ENCODE data around the gene SLC9A9. TPM values are rescaled to one million over a fixed set of nuclear protein-coding genes. Genes with fewer than 3 reads are reported as not detected.

SLC9A9 gene
- total RNA-seq, 4 donors from 2014 or later = 2.1 to 40.4 (median 7.2) TPM

GRCh38 chr3:143576568-143577270, 271.5 kb downstream of the SLC9A9 start:
- no peak for TF ChIP-seq POLR2A (IDR thresholded peaks at IDR 0.05)
- no peaks in the 10 kb centered on the region for H3K4me1 ChIP-seq
- H3K9me3 ChIP-seq = no peaks in the 10 kb centered on the region
- no peaks in the 10 kb centered on the region for H3K36me3 ChIP-seq
- DNase-seq = no peak
- H3K27me3 ChIP-seq = no peaks in the 10 kb centered on the region
- H3K4me3 ChIP-seq = no peak overlapping the region
- H3K27ac ChIP-seq = no peak overlapping the region

GRCh38 chr3:143574933-143575332, 273.3 kb downstream of the SLC9A9 start:
- H3K9me3 ChIP-seq = no peaks in the 10 kb centered on the region
- no peak overlapping the region for H3K4me3 ChIP-seq
- H3K27ac ChIP-seq = no peak overlapping the region
- TF ChIP-seq POLR2A (IDR thresholded peaks at IDR 0.05) = no peak
- no peak for TF ChIP-seq CTCF (IDR thresholded peaks at IDR 0.05)
- H3K36me3 ChIP-seq = no peaks in the 10 kb centered on the region
- no peaks in the 10 kb centered on the region for H3K27me3 ChIP-seq
- H3K4me1 ChIP-seq = no peaks in the 10 kb centered on the region
- no peak for DNase-seq

- no peaks in the 10 kb centered on the region for H3K27me3 ChIP-seq
- no peak overlapping the region for H3K27ac ChIP-seq
- H3K4me1 ChIP-seq = no peaks in the 10 kb centered on the region
- H3K9me3 ChIP-seq = no peaks in the 10 kb centered on the region
- TF ChIP-seq POLR2A (IDR thresholded peaks at IDR 0.05) = no peak
- TF ChIP-seq CTCF (IDR thresholded peaks at IDR 0.05) = no peak
- DNase-seq = no peak
- no peak overlapping the region for H3K4me3 ChIP-seq
- no peaks in the 10 kb centered on the region for H3K36me3 ChIP-seq
Measured at GRCh38 chr3:143573610-143574303, 274.5 kb downstream of the SLC9A9 start.

- Histone ChIP-seq H3K36me3 (no peaks in the 10 kb centered on the region), H3K27me3 (no peaks in the 10 kb centered on the region), H3K27ac (no peak overlapping the region), H3K4me3 (no peak overlapping the region), H3K9me3 (no peaks in the 10 kb centered on the region), H3K4me1 (no peaks in the 10 kb centered on the region)
- DNase-seq = no peak
- TF ChIP-seq CTCF (IDR thresholded peaks at IDR 0.05) (no peak), POLR2A (IDR thresholded peaks at IDR 0.05) (no peak)
Measured at GRCh38 chr3:143571548-143571947, 276.7 kb downstream of the SLC9A9 start.

GRCh38 chr3:143567823-143568222, 280.4 kb downstream of the SLC9A9 start:
- Histone ChIP-seq H3K27me3 (no peaks in the 10 kb centered on the region), H3K36me3 (no peaks in the 10 kb centered on the region), H3K27ac (no peak overlapping the region), H3K4me1 (no peaks in the 10 kb centered on the region), H3K9me3 (no peaks in the 10 kb centered on the region), H3K4me3 (no peak overlapping the region)
- DNase-seq = no peak
- TF ChIP-seq CTCF (IDR thresholded peaks at IDR 0.05) (no peak), POLR2A (IDR thresholded peaks at IDR 0.05) (no peak)

GRCh38 chr3:143565951-143566350, 282.3 kb downstream of the SLC9A9 start:
- DNase-seq = no peak
- Histone ChIP-seq H3K9me3 (no peaks in the 10 kb centered on the region), H3K4me3 (no peak overlapping the region), H3K27me3 (no peaks in the 10 kb centered on the region), H3K4me1 (no peaks in the 10 kb centered on the region), H3K36me3 (no peaks in the 10 kb centered on the region), H3K27ac (no peak overlapping the region)
- TF ChIP-seq POLR2A (IDR thresholded peaks at IDR 0.05) (no peak), CTCF (IDR thresholded peaks at IDR 0.05) (no peak)
